Epithelial cell of esophagus (primary cell): ENCODE data around the gene ZSCAN23.

ENCODE experiments used
- DNase-seq: peaks from one replicate; pipeline ENCODE4 v3.0.0; 2010; ENCODE audit warnings: low read depth
- H3K4me3 ChIP-seq: 2 replicates; pipeline ENCODE4 v1.5.1; 2011; ENCODE audit warnings: mild to moderate bottlenecking, low read length, control low read depth
- TF ChIP-seq, protein P1 (sequence below): IDR thresholded peaks from 2 replicates; pipeline ENCODE4 v1.5.1; 2011; ENCODE audit warnings: low read depth, mild to moderate bottlenecking, low read length, control low read depth, inconsistent platforms; ENCODE audit not compliant: insufficient read depth; ENCODE audit errors: missing control alignments

The ZSCAN23 gene

DNA sequence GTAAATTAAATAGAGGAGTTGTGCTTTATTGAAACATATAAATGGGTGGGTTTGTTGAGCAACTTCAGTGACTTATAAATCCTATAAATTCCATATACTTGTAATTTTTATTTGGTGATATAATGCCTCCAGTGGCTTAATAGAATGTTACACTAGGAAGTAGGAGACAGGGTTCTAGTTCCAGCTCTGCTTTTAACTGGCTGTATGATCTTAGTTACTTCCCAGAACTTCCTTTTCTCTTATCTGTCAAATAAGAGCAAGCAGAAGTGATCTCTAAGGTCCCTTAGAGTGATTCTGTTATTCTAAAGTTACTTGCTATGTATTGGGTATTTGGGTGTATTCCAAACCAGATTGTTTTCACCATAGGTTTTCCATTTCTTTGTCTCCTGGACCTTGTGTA lies 10.2 kb downstream of the ZSCAN23 start:
- no peak for DNase-seq
- no peak overlapping the region for H3K4me3 ChIP-seq
- TF ChIP-seq, protein P1, sequence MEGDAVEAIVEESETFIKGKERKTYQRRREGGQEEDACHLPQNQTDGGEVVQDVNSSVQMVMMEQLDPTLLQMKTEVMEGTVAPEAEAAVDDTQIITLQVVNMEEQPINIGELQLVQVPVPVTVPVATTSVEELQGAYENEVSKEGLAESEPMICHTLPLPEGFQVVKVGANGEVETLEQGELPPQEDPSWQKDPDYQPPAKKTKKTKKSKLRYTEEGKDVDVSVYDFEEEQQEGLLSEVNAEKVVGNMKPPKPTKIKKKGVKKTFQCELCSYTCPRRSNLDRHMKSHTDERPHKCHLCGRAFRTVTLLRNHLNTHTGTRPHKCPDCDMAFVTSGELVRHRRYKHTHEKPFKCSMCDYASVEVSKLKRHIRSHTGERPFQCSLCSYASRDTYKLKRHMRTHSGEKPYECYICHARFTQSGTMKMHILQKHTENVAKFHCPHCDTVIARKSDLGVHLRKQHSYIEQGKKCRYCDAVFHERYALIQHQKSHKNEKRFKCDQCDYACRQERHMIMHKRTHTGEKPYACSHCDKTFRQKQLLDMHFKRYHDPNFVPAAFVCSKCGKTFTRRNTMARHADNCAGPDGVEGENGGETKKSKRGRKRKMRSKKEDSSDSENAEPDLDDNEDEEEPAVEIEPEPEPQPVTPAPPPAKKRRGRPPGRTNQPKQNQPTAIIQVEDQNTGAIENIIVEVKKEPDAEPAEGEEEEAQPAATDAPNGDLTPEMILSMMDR: no peak

DNA sequence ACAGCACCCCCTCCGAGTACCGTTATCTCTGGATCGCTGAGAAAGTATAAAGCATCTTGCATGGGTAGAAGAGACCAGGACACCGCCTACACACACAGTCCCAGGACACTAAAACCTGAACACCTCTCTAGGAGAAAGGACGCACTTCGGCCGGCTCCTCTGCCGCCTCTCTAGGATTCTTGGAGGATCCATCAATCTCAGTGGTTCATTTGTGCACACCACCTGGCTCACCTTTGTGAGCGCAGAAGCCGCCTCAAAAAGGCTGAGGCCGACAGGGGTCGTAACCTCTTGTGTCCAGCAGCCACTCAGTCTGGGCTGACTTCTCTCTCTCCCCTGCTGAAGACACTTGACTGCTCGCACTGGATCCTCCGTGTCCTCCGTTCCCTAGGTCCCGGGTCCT lies 13.5 kb downstream of the ZSCAN23 start:
- H3K4me3 ChIP-seq: no peak overlapping the region
- TF ChIP-seq, protein P1: no peak
- DNase-seq: no peak

DNA sequence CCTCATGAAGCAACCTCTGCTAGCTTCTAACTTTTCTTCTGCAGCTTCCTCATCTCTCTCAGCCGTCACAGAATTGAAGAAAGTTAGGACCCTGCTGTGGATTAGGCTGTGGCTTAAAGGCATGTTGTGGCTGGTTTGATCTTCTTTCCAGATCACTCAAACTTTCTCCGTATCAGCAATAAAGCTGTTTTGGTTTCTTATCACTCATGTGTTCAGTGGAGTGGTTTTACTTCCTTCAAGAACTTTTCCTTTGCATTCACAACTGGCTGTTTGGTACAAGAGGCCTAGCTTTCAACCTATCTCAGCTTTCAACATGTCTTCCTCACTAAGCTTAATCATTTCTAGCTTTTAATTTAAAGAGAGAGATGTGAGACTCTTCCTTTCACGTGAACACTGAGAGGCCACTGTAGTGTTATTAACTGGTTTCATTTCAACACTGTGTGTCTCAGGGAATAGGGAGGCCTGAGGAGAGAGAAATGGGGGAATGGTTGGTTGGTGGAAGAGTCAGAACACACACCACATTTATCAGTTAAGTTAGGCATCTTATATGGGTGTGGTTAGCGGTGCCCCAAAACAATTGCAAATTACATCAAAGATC lies 17.2 kb downstream of the ZSCAN23 start:
- no peak for DNase-seq
- TF ChIP-seq, protein P1: no peak
- H3K4me3 ChIP-seq: no peak overlapping the region

DNA sequence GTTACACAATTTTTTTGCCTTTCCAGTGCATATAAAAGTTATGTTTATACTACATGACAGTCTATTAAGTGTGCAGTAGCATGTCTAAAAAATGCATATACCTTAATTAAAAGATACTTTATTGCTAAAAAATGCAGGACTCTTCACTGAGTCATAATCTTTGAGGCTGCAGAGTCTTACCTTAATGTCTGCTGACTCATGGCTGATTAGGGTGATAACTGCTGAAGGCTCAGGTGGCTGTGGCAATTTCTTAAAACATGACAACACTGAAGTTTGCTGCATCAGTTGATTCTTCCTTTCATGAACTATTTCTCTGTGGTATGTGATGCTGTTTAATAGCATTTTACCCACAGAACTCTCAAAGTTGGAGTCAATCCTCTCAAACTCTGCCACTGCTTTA lies 19.1 kb downstream of the ZSCAN23 start:
- no peak overlapping the region for H3K4me3 ChIP-seq
- TF ChIP-seq, protein P1: no peak
- DNase-seq: peak; percentile 63

DNA sequence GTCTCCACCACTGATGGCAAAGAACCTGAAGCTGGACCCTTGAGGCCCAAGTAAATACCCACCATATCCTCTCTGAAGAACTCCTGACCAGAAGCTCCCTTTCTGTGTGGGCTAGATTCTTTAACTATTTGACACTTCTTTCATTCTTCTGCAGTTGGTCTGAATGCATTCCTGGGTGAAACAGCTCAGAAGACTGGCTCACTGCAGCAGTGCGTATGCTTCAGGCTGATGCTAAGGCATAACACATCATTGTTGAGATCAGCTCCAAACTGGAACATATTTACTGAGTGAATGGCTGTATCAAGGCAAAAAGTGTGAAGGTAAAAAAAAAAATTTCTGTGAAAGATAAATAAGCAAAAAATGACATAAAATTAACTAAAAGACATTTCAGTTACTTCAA lies 19.7 kb downstream of the ZSCAN23 start:
- TF ChIP-seq, protein P1: no peak
- DNase-seq: no peak
- H3K4me3 ChIP-seq: no peak overlapping the region

DNA sequence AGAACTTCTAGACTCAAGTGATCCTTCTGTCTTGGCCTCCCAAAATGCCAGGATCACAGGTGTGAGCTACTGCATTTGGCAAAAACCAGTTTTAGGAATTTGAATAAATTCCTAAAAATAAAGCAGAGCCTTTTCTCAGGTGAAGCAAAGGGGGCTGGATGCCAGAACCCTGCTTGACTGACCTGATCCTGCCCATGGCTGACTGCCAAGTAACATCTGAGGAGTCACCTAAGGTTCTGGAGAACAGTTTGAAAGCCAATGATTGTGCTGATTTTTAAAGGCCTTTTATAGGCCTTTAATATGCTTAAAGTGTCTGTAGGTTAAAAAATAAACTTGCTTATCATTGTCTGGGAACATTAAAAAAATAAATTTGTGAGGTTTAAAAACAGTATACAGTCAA lies 29.6 kb downstream of the ZSCAN23 start:
- no peak overlapping the region for H3K4me3 ChIP-seq
- DNase-seq: no peak
- TF ChIP-seq, protein P1: no peak

DNA sequence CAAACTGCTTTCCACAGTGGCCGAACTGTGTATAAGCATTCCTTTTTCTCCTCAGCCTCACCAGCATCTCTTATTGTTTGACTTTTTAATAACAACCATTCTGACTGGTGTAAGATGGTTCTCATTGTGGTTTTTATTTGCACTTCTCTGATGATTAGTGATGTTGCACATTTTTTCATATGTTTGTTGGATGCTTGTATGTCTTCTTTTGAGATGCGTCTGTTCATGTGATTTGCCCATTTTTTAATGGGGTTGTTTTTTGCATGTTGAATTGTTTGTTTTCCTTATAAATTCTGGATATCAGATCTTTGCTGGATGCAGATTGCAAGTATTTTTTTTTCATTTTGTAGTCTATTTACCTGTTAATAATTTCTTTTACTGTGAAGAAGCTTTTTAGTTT lies 32.5 kb downstream of the ZSCAN23 start:
- TF ChIP-seq, protein P1: no peak
- H3K4me3 ChIP-seq: no peak overlapping the region
- no peak for DNase-seq
